ENCODE results near the gene NCR2. TPM values are rescaled to one million over a fixed set of nuclear protein-coding genes. Genes with fewer than 3 reads are reported as not detected.

The NCR2 gene
- total and polyA plus RNA-seq, 9 of the 15 experiments (the other 6 are each of a cell fraction or from before 2014, with no cell fraction given) = not detected

- no peak for TF ChIP-seq MGA (IDR thresholded peaks at IDR 0.05)
- TF ChIP-seq ZNF184 (CRISPR knock-in tag; IDR thresholded peaks at IDR 0.05) = no peak
- TF ChIP-seq E2F6 (IDR thresholded peaks at IDR 0.05; ENCODE audit: borderline replicate concordance in 1 of 2, extremely low read depth in 1 of 2, insufficient read depth in 1 of 2, insufficient read length in 1 of 2, low read depth in 1 of 2, low read length in 1 of 2, poor library complexity in 1 of 2, severe bottlenecking in 1 of 2) = no peak
- TF ChIP-seq ZNF324 (CRISPR knock-in tag; IDR thresholded peaks at IDR 0.05) = no peak
- no peak for TF ChIP-seq SETDB1 (IDR thresholded peaks at IDR 0.05; ENCODE audit: low read length)
- no peak for TF ChIP-seq TARDBP (IDR thresholded peaks at IDR 0.05)
- TF ChIP-seq TCFL5 (CRISPR knock-in tag; conservative IDR thresholded peaks at IDR 0.05) = no peak
- TF ChIP-seq SRF (CRISPR knock-in tag; IDR thresholded peaks at IDR 0.05) = no peak
- no peak for TF ChIP-seq ZNF165 (CRISPR knock-in tag; IDR thresholded peaks at IDR 0.05; ENCODE audit: borderline replicate concordance)
- no peak for TF ChIP-seq ZC3H8 (IDR thresholded peaks at IDR 0.05)
- TF ChIP-seq FOXK1 (CRISPR knock-in tag; IDR thresholded peaks at IDR 0.05; ENCODE audit: borderline replicate concordance) = no peak
- no peak for TF ChIP-seq DEAF1 (CRISPR knock-in tag; IDR thresholded peaks at IDR 0.05)
- no peak for TF ChIP-seq FIP1L1 (IDR thresholded peaks at IDR 0.05; ENCODE audit: low read depth, low read length, poor library complexity, severe bottlenecking)
- TF ChIP-seq GABPB2 (CRISPR knock-in tag; conservative IDR thresholded peaks at IDR 0.05) = no peak
- no peak for TF ChIP-seq POLR2B (IDR thresholded peaks at IDR 0.05; ENCODE audit: low read depth, partially characterized antibody)
These were observed 6.8 kb downstream of the NCR2 start (continued) for GRCh38 chr6:41342241-41342640.
